ENCODE results near the gene MYMX. TPM values are rescaled to one million over a fixed set of nuclear protein-coding genes. Genes with fewer than 3 reads are reported as not detected.

Gene MYMX
- total RNA-seq, 2 experiments from 2014 or later, result not detected

DNA sequence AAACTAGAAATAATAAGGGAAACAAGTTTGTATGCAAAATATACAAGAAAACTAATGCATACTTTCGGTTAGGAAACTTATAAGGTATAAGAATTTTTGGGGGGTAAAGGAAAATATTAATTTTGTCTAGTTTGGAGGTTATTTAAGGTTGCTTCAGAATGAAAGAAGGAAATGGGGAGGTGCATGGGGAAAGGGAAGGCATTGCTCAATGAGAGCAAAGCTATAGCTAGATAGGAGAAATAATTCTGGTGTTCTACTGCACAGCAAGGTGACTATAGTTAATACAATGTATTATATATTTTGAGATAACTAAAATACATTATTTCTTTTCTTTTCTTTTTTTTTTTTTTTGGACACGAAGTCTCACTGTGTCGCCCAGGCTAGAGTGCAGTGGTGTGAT lies 5.4 kb upstream of the MYMX start:
- ChIA-PET POLR2A (no interaction called here), CTCF (interaction anchor here (0.9 kb wide), 1 partner anchor 39 kb away, joined by 4 read pairs; no protein-coding TSS in a partner anchor)

DNA sequence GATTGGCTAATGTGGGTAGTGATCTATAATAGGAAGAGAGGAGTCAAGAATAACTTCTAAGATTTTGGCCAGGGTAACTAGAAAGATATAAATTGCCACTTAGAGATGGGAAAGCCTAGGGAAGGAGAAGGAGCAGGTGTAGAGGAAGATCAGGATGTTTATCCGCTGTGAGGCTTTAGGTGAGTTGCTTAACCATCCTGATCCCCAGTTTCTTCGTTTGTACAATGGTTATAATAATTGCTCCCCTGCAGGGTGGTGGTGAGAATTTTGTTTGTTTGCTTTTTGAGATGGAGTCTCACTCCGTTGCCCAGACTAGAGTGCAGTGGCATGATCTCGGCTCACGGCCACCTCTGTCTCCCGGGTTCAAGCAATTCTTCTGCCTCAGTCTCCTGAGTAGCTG lies 2.4 kb upstream of the MYMX start:
- ChIA-PET CTCF (no interaction called here), POLR2A (interaction anchor here (0.6 kb wide), 1 partner anchor 31 kb away, joined by 7 read pairs; no protein-coding TSS in a partner anchor)

DNA sequence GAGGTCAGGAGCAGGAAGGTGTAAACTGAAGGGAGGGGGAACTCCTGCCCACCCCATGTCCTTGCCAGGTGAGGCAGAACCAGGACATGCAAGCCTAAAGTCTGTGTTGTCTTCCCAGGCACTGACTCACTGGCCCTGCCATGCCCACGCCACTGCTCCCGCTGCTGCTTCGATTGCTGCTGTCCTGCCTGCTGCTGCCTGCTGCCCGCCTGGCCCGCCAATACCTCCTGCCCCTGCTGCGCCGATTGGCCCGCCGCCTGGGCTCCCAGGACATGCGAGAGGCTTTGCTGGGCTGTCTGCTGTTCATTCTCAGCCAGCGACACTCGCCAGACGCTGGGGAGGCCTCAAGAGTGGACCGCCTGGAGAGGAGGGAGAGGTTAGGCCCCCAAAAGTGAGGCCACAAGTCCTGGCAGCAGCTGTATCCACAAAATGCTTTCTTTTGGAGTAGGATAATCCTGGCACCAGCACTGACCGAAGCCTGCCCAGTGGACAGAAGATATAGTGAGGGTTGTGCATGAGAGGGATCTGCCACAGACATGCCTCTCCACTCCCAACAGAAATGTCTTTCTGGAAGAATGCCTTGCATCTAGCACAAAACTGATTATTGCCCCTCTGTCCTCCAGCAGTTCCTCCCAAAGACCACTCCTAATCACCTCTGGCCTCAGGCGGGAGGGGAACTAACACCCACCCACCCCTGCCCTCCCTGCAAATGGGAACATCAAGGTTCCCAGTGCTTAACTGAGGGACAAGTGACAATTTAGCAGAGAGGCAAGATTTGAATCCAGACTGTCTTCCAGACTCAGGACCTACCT lies 812 bp downstream of the MYMX start:
- ChIA-PET CTCF (no interaction called here), POLR2A (no interaction called here)

DNA sequence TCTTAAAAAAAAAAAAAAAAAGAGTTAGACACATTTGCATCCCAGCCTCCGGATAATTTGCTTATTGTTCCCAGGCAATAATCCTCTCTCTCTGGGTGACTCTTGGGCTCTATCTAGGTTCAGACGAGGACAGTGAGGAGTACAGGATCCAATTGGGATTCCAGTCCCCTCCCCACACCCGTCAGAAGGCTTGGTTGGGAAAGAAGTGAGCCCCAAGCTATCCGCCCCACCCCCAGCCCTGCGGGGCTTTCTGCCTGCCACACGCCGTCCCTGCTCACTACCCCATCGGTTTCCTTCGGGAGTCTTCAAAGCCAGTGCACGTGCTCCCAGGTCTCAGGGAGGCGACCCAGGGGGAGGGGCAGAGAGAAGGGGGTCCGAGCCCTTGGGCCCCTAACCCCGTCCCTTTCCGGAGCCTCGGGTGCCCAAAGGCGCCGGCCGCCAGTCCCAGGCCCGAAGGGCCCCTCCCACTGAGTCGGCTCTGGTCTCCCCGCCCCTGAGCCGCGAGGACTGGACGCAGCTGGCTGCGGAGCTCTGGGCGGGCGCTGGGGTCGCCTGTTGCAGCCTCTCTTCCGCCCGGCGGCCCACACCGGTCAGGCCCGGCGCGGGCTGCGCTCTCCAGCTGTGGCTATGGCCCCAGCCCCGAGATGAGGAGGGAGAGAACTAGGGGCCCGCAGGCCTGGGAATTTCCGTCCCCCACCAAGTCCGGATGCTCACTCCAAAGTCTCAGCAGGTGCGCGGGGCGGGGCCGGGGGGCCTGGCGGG lies 2.5 kb downstream of the MYMX start:
- ChIA-PET CTCF (interaction anchor here (0.5 to 0.8 kb wide), 2 partner anchors 24 to 43 kb away, joined by 3 read pairs; no protein-coding TSS in a partner anchor), POLR2A (no interaction called here)

DNA sequence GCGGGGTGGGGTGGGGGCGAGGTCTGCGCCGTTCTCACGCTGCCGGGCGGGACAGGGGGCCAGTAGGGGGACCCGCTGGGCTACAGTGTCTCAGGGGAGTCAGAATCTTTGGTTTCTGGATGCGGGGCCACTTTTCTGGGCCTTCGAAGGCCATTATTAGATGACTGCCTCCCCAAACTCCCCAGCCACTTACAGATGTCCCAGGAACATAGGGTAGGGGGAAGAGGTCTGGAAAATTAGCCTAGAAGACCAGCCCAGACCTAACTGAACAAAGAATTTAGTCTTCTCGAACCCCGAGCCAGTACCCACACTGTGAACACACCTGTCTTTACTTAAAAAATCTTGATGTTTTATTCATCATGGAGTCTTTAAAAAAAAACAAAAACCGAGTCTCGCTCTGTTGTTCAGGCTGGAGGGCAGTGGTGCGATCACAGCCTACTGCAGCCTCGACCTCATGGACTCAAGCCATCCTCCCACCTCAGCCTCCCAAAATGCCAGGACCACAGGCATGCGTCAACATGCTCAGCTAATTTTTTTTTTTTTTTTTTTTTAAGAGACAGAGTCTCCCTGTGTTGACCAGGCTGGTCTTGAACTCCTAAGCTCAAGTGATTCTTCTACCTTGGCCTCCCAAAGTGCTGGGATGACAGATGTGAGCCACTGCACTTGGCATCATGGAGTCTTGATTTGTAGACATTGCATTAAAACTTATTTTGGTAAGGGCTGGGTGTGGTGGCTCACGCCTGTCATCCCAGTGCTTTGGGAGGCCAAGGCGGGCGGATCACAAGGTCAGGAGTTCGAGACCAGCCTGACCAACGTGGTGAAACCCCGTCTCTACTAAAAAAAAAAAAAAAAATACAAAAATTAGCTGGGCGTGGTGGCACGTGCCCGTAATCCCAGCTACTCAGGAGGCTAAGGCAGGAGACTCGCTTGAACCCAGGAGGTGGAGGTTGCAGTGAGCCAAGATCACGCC lies 3.4 kb downstream of the MYMX start:
- ChIA-PET POLR2A (interaction anchor here (0.6 kb wide), 2 partner anchors 199 to 511 kb away, joined by 3 to 4 read pairs; no protein-coding TSS in a partner anchor), CTCF (interaction anchor here (0.7 to 1.8 kb wide), 3 partner anchors 27 to 101 kb away, joined by 3 to 4 read pairs (median 3); partner anchors contain the start of gene HSP90AB1)

DNA sequence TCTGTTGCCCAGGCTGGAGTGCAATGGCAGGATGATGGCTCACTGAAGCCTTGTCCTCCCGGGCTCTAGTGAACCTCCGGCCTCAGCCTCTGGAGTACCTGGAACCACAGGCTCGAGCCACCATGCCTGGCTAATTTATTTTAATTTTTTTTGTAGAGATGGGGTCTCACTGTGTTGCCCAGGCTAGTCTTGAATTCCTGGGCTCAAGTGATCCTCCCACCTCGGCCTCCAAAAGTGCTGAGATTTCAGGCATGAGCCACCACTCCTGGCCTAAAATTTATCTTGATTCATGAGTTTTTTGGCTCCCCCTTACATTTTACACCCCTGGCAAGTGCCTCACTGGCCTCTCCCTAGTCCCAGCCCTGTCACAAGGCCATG lies 4.2 kb downstream of the MYMX start:
- ChIA-PET POLR2A (interaction anchor here (0.6 kb wide), 2 partner anchors 200 to 511 kb away, joined by 3 to 4 read pairs; no protein-coding TSS in a partner anchor), CTCF (interaction anchor here (0.7 to 2.5 kb wide), 7 partner anchors 14 to 100 kb away, joined by 3 to 7 read pairs (median 4); partner anchors contain the start of genes HSP90AB1 and SLC35B2)

DNA sequence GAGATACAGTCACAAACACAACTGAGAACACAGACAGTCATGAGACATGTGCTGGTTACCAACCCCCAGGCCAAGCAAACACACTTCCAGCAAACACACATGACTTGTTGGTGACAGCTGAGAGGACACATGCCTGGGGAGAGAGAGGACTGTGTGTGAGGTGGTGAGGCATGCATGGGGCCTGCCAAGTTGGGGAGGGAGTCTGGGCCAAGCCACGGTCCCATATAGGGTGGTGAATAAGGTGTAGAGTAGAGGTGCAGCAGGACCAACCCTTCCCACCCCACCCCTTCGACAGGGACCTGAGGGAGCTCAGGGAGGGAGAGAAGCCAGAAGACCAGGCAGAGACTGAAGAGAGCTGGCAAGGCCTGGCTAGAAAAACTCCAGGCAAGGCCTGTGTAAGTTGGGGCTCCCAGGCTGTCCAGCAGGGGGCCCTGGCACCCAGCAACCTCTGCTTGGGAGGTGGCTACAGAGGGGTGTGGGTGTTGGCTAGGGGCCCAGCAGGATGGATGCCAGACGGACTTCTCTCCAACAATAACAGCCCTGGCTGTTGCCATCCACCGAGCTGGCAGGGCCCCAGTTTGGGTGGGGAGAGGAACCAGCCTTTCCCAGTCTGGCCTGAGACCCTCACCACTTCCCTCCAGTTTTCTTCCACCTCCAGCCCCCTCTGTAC lies 4.7 kb downstream of the MYMX start:
- POLR2A ChIA-PET, result interaction anchor here (4.3 kb wide), 1 partner anchor 25 kb away, joined by 47 read pairs; the partner anchor contains the start of gene HSP90AB1

DNA sequence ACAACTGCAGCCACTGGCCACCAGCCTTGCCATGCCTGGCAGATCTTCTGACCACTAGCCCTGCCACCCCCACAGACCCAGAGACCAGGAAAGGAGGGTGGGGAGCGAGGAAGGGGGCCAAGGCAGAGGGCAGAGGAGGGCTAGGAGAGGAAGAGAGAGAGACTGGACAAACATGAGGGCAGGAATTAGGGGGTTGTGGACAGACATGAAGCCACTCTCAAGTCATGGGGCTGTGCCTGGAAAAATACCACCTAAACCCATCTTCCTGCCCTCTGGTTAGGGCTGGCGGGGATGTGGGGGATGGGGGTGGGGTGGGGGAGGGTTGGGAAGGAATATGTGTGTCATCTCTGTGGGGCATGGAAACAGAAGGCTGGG lies 5.2 kb downstream of the MYMX start:
- CTCF ChIA-PET, result interaction anchor here (0.5 to 5.0 kb wide), 11 partner anchors 12 to 118 kb away, joined by 3 to 21 read pairs (median 4); partner anchors contain the start of genes HSP90AB1 and SLC35B2
- POLR2A ChIA-PET, result interaction anchor here (4.3 kb wide), 1 partner anchor 25 kb away, joined by 47 read pairs; the partner anchor contains the start of gene HSP90AB1

More for the DNA sequence above, 4.7 kb downstream of the MYMX start:
- CTCF ChIA-PET, result interaction anchor here (0.9 to 5.0 kb wide), 10 partner anchors 11 to 100 kb away, joined by 3 to 21 read pairs (median 4); partner anchors contain the start of genes HSP90AB1 and SLC35B2

DNA sequence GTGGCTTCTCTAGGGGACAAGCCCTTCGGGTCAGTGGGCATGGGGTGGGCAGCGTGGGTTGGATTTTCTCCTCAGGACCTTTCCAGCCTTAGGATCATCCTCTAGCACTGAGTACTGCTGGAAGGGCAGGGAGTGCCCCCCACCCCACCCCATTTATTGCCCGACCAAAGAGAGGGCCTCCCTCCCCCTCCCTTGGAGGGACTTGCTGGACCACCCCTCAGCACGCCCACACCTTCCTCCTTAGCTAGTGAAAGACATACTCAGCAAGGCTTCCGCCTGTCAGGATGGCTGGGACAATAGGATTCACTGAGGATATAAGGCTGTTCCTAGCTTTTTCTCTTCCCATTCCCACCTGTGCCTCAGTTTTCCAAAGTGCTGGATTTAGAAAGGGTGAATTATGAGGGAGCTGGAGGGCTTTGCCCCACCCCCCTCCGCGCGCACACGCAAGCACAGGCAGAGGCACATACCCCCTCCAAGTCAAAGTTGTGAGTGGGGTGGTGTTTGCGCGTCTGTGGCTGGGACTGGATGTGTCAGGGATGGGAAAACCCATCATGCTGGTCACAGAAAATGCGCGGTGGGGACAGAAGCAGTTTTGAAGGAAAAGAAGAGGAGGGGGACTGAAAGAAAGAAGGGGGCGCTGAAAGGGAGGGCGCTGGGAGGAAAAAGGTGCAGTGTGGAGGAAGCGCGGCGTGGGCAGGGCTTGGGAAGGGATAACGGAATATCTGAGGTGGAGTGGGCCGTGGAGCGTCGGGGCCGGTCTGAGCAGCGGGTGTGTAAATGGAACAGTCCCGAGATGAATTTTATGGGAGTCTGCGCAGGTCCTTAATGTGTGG lies 6.0 kb downstream of the MYMX start:
- ChIA-PET POLR2A (interaction anchor here (0.5 to 4.3 kb wide), 4 partner anchors 17 to 62 kb away, joined by 4 to 47 read pairs (median 6); partner anchors contain the start of gene HSP90AB1), CTCF (interaction anchor here (0.5 to 5.0 kb wide), 9 partner anchors 12 to 117 kb away, joined by 3 to 21 read pairs (median 5); partner anchors contain the start of gene SLC35B2)

DNA sequence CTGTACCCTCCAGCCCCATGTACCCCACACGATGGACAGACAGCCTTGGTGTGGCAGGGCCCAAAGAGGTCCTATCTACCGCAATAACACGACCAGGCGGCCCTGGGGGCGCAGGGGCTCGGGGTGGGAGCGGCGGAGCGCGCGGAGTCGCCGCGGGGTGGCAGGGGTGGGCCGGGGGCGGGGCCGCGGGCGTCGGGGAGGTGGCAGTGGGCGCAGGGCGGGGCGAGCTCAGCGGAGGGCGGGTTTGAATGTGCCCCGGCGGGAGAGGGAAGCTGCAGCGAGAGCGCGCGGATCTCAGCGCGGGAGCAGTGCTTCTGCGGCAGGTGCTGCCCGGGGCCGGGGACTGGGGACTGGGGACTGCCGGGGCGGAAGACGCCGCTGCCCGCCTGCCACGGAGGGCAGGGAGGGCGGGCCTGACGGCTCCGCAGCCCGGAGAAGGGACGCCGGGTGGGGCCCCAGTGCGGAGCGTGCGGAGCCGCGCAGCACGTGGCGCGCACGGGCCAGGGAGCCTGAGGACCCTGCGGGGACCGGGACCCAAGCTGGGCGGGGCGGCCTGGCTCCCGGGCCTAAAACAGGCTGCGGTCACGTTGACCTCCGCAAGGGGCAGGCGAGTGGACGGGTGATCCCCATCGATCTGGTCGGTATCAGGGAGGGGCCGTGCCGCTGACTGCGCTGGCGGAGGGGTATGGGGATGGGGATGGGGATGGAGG lies 6.7 kb downstream of the MYMX start, which contains the start of gene SLC29A1:
Gene SLC29A1 (plus strand): TSS at position 277 of the 710 bp plus-strand sequence. CDS start 3,719 bp downstream, outside the sequence.
- ChIA-PET CTCF (interaction anchor here (1.2 to 5.0 kb wide), 8 partner anchors 11 to 51 kb away, joined by 3 to 21 read pairs (median 6); partner anchors contain the start of gene SLC35B2), POLR2A (interaction anchor here (0.6 to 4.3 kb wide), 5 partner anchors 13 to 82 kb away, joined by 3 to 47 read pairs (median 6); partner anchors contain the start of gene HSP90AB1)

DNA sequence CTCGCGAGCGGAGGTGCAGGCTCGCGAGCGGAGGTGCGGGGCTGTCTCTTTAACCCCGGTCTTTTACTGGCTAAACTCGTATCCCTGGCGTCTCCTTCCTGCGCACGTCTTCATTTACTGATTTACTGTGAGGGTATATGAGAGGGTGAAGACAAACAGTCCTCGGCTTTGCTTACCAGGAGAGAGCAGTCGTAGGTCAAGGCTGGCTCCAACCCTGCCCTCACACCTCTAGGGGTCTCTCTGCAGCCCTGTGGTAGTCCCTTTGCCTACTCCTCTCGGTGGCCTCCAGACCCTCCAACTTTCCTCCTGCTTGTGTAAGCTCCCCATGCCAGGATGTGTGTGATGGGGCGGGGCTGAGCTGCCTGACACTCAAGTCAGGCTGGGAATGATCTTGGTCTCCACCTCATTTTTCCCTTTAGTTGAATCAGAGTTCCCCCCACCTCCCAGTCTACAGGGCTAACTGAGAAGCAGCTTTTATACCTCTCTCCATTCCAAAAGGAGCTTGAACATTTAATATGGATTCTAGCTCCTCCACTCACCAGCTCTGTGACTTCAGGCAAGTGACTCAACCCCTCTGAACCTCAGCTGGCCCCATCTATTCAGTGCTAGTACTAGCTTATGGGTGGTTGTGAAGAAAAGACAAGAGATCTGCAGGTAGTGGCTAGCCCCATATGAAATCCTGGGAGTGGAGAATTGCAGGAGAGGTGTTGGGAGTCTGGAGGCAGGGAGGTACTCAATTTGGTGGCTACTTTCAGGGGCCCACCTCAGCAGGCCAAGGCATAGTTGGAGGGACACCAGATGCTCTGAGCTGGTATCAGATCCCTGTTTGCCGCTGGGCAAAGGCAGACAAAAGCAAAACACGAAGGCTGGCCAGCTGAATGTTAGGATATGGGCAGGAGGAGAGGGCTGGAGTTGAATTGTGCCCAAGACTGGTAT lies 7.6 kb downstream of the MYMX start:
- CTCF ChIA-PET, result interaction anchor here (0.8 to 5.0 kb wide), 12 partner anchors 10 to 118 kb away, joined by 3 to 21 read pairs (median 5); partner anchors contain the start of genes SLC35B2 and SPATS1
- POLR2A ChIA-PET, result interaction anchor here (0.6 to 4.3 kb wide), 7 partner anchors 12 to 1457 kb away, joined by 3 to 47 read pairs (median 5); partner anchors contain the start of genes HSP90AB1, POLH and XPO5

DNA sequence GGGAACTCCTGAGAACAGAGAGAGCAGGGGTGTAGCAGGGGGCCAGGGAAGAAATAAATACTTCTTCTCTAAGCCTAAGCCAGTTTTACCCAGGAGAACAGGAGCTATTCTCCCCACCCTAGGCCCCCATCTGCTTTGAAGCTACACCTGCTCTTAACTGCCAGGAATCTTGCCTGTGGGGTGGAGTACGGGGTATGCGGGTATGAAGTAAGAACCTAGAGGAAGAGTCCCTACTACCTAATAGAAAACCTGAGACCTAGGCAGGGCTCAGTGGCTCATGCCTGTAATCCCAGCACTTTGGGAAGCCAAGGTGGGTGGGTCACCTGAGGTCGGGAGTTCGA lies 8.2 kb downstream of the MYMX start:
- ChIA-PET CTCF (interaction anchor here (0.9 to 5.0 kb wide), 9 partner anchors 9 to 118 kb away, joined by 3 to 21 read pairs (median 4); partner anchors contain the start of genes SLC35B2 and SPATS1), POLR2A (interaction anchor here (0.6 to 4.3 kb wide), 3 partner anchors 11 to 649 kb away, joined by 3 to 47 read pairs (median 10); partner anchors contain the start of genes HSP90AB1, POLH and XPO5)

DNA sequence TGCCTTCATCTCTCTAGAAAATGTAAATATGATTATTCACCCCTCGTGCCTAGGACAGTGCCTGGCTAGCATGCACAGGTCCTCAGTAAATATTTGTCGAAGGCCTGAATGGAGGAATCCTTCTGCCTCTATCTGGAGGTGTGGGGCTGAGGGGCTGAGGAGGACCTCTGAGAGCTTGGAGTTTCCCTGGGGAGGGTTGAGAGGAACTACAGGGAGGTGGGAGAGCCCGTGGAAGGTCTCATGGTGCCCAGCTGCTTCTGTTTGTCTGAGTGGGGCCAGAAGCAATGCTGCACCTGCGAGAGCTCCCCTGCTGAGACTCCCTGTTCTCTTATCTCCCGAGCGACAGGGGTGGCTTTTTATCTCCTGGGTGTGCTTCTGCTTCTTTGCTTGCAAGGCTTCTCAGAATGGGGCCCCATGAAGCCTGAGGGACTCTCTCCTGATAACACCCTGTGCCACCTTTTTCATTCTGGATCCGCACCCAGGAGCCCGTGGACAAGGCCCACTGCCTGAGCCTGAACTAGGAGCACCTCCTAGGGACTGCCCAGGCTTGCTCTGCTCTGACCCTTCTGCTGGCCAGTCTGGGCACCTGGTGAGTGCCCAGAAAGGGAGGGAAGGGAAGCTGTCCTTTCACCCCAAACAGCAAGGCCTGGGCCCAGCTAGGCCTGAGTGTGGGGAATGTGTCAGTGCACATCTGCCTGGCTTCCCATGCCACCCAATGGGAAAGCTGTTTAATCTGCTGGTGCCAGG lies 9.0 kb downstream of the MYMX start:
- CTCF ChIA-PET, result interaction anchor here (1.6 to 5.0 kb wide), 3 partner anchors 8 to 31 kb away, joined by 4 to 21 read pairs (median 16); partner anchors contain the start of gene SLC35B2
- POLR2A ChIA-PET, result interaction anchor here (0.9 to 4.3 kb wide), 2 partner anchors 21 to 131 kb away, joined by 3 to 47 read pairs; partner anchors contain the start of gene HSP90AB1
